Measurements from ENCODE around the gene TSPEAR. TPM values are rescaled to one million over a fixed set of nuclear protein-coding genes. Genes with fewer than 3 reads are reported as not detected.

The TSPEAR gene
- total and polyA plus RNA-seq, 2 donors from 2014 or later: 0.09 to 0.22 TPM

DNA sequence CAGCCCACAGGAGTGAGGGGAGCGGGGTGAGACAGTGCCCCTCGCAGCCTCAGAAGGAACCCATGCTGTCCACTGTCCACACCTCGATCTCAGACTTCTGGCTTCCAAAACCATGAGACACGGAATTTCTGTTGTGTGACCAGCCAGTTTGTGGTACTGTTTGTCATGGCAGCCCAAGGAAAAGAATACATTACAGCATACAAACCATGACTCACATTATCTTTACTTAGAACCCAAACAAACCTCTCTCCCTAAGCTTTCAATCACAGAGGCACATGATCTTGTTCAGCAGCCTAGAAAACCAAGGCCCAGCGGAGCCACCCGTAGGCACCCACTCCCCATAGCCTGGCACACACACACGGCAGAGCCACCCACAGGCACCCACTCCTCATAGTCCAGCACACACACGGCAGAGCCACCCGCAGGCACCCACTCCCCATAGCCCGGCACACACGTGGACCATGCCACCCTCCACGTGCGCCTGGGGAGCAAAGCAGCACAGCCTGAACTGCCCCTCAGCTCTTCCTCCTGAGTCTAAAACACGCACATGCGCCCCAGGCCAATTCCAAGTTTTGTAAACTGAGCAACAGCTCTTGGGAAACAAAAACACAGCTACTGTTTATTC lies 138.3 kb downstream of the TSPEAR start:
- FAIRE-seq: no peak

GRCh38 chr21:44571844-44572782 lies 139.3 kb downstream of the TSPEAR start:
- H3K4me3 ChIP-seq (ENCODE audit: low read length in 3 of 3): no peak overlapping the region
- FAIRE-seq (no peak), DNase-seq (no peak)
- peaks cover 0 to 5% (median under 1%) of the 10 kb centered on the region in 3 donors for H3K9me3 ChIP-seq (ENCODE audit: control insufficient read depth in 2 of 3, insufficient read depth in 1 of 3, low read length in 3 of 3)
- no peak overlapping the region for H3K27ac ChIP-seq (ENCODE audit: low read depth in 2 of 2, low read length in 2 of 2)
- intact Hi-C loops (cut with DNase I): no loop called here
- no peak for TF ChIP-seq CTCF (IDR thresholded peaks at IDR 0.05; ENCODE audit: borderline replicate concordance, extremely low read depth, insufficient read depth)
- H3K27me3 ChIP-seq (ENCODE audit: control insufficient read depth, insufficient read depth, low read length): no peaks in the 10 kb centered on the region
- no peaks in the 10 kb centered on the region for H3K4me1 ChIP-seq (ENCODE audit: control insufficient read depth in 2 of 3, insufficient read depth in 2 of 3, low read depth in 1 of 3, low read length in 3 of 3)
- no peak overlapping the region for H3K9ac ChIP-seq (ENCODE audit: low read length in 3 of 3)
- no peaks in the 10 kb centered on the region for H3K36me3 ChIP-seq (ENCODE audit: control insufficient read depth in 2 of 3, insufficient read depth in 3 of 3, low read length in 3 of 3)

More for the DNA sequence above, 138.3 kb downstream of the TSPEAR start:
- Histone ChIP-seq H3K4me3 (ENCODE audit: low read length in 3 of 3) (no peak overlapping the region), H3K9ac (ENCODE audit: low read length in 3 of 3) (no peak overlapping the region), H3K4me1 (ENCODE audit: control insufficient read depth in 2 of 3, insufficient read depth in 2 of 3, low read depth in 1 of 3, low read length in 3 of 3) (no peaks in the 10 kb centered on the region), H3K36me3 (ENCODE audit: control insufficient read depth in 2 of 3, insufficient read depth in 3 of 3, low read length in 3 of 3) (no peaks in the 10 kb centered on the region), H3K9me3 (ENCODE audit: control insufficient read depth in 2 of 3, insufficient read depth in 1 of 3, low read length in 3 of 3) (peaks cover 0 to 10% (median 2%) of the 10 kb centered on the region in 3 donors), H3K27ac (ENCODE audit: low read depth in 2 of 2, low read length in 2 of 2) (no peak overlapping the region), H3K27me3 (ENCODE audit: control insufficient read depth, insufficient read depth, low read length) (no peaks in the 10 kb centered on the region)
- DNase-seq: peak in 1 of 5 donors; percentile 37
- intact Hi-C loops (cut with DNase I): no loop called here
- TF ChIP-seq CTCF (IDR thresholded peaks at IDR 0.05; ENCODE audit: borderline replicate concordance, extremely low read depth, insufficient read depth): no peak

GRCh38 chr21:44571296-44571695 lies 140.1 kb downstream of the TSPEAR start:
- Histone ChIP-seq H3K36me3 (ENCODE audit: control insufficient read depth in 2 of 3, insufficient read depth in 3 of 3, low read length in 3 of 3) (no peaks in the 10 kb centered on the region), H3K4me1 (ENCODE audit: control insufficient read depth in 2 of 3, insufficient read depth in 2 of 3, low read depth in 1 of 3, low read length in 3 of 3) (no peaks in the 10 kb centered on the region), H3K9ac (ENCODE audit: low read length in 3 of 3) (no peak overlapping the region), H3K27me3 (ENCODE audit: control insufficient read depth, insufficient read depth, low read length) (no peaks in the 10 kb centered on the region), H3K4me3 (ENCODE audit: low read length in 3 of 3) (no peak overlapping the region), H3K9me3 (ENCODE audit: control insufficient read depth in 2 of 3, insufficient read depth in 1 of 3, low read length in 3 of 3) (no peaks in the 10 kb centered on the region), H3K27ac (ENCODE audit: low read depth in 2 of 2, low read length in 2 of 2) (no peak overlapping the region)
- intact Hi-C loops (cut with DNase I): no loop called here
- TF ChIP-seq CTCF (IDR thresholded peaks at IDR 0.05; ENCODE audit: borderline replicate concordance, extremely low read depth, insufficient read depth): no peak
- FAIRE-seq (no peak), DNase-seq (peak in 1 of 5 donors; percentile 12)

Measured in kidney (tissue), 14 donors.